A549 (cell line): ENCODE measurements around the gene PACS2. TPM values are rescaled to one million over a fixed set of nuclear protein-coding genes. Genes with fewer than 3 reads are reported as not detected.

ENCODE experiments used
- ATAC-seq, 2 experiments: fragments of 200-7000 bp in 1 of 2; fragments of >200 bp in 1 of 2; cut with Nextera tagmentation in 1 of 2; cut with Tn5 transposase in 1 of 2; 3 replicates each; pipeline versions ENCODE4 v1.8.0 to v1.9.1; 2018 to 2020; ENCODE audit warnings: mild to moderate bottlenecking in 1 of 2, moderate library complexity in 1 of 2
- CTCF ChIA-PET: fragments of 300-600 bp; sonication (Branson Sonifier 250); formaldehyde crosslinking; extraction: SDS; loops from one replicate; lab custom pipeline; 2021; ENCODE audit warnings: antibody characterized with exemption, inconsistent platforms; lab: Yijun Ruan, JAX
- POLR2A ChIA-PET: fragments of 350-600 bp; formaldehyde crosslinking; extraction: SDS; loops from one replicate; lab custom pipeline; 2021; ENCODE audit warnings: antibody characterized with exemption, inconsistent platforms; lab: Yijun Ruan, JAX
- DNase-seq, 2 experiments: peaks; one replicate each; pipeline versions ENCODE4 v3.0.0 to v3.0.0-alpha.2; 2011 to 2016; ENCODE audit warnings: low read depth in 1 of 2, low spot score in 1 of 2
- FAIRE-seq: peaks from 2 replicates; lab custom pipeline; 2011; peaks lifted over from hg19 to GRCh38; lab: Jason Lieb, UNC
- H3K27ac ChIP-seq, 2 experiments: fragments of >200 bp; sonication (Bioruptor Twin); formaldehyde crosslinking; 3 replicates each; pipeline ENCODE4 v1.5.1; 2016 to 2017
- H3K4me1 ChIP-seq: fragments of >200 bp; sonication (Bioruptor Twin); formaldehyde crosslinking; 3 replicates; pipeline ENCODE4 v1.6.1; 2016
- H3K4me2 ChIP-seq: fragments of >200 bp; sonication (Bioruptor Twin); formaldehyde crosslinking; 3 replicates; pipeline ENCODE4 v1.6.1; 2016
- H3K4me3 ChIP-seq: fragments of >200 bp; sonication (Bioruptor Twin); formaldehyde crosslinking; 3 replicates; pipeline ENCODE4 v1.5.1; 2016
- H3K9me3 ChIP-seq: fragments of >200 bp; sonication (Bioruptor Twin); formaldehyde crosslinking; 3 replicates; pipeline ENCODE4 v1.6.1; 2016
- BHLHE40 ChIP-seq: IDR thresholded peaks from 2 replicates; pipeline ENCODE4 v1.6.1; 2012; ENCODE audit warnings: low read depth, low read length, inconsistent platforms
- CBX2 ChIP-seq: fragments of 200-600 bp; sonication (generic); IDR thresholded peaks from 2 replicates; pipeline ENCODE4 v1.6.1; 2016; ENCODE audit warnings: low read depth, mild to moderate bottlenecking, borderline replicate concordance
- CHD2 ChIP-seq: fragments of 150-350 bp; IDR thresholded peaks from 2 replicates; pipeline ENCODE4 v1.6.1; 2014; ENCODE audit warnings: low read length; ENCODE audit not compliant: partially characterized antibody
- EHF ChIP-seq: fragments of 250-450 bp; sonication (Bioruptor Pico); IDR thresholded peaks from 2 replicates; pipeline ENCODE4 v1.5.0; 2020; ENCODE audit warnings: mild to moderate bottlenecking
- ESRRA ChIP-seq: fragments of 150-350 bp; IDR thresholded peaks from 2 replicates; pipeline ENCODE4 v1.6.1; 2014; ENCODE audit warnings: mild to moderate bottlenecking, low read length, borderline replicate concordance
- FOSB ChIP-seq: fragments of 250-450 bp; sonication (Bioruptor Pico); IDR thresholded peaks from 2 replicates; pipeline ENCODE4 v1.5.0; 2020; ENCODE audit warnings: mild to moderate bottlenecking, moderate library complexity
- FOXS1 ChIP-seq: fragments of 250-450 bp; sonication (Bioruptor Pico); IDR thresholded peaks from 2 replicates; pipeline ENCODE4 v1.5.0; 2020; ENCODE audit warnings: mild to moderate bottlenecking, moderate library complexity
- KDM5A ChIP-seq: fragments of 200-600 bp; sonication (generic); IDR thresholded peaks from 2 replicates; pipeline ENCODE4 v1.6.1; 2016; ENCODE audit warnings: antibody characterized with exemption, mild to moderate bottlenecking
- MAFK ChIP-seq: fragments of 450-650 bp; IDR thresholded peaks from 2 replicates; pipeline ENCODE4 v1.6.1; 2014; ENCODE audit not compliant: partially characterized antibody
- MAZ ChIP-seq: fragments of 150-350 bp; IDR thresholded peaks from 2 replicates; pipeline ENCODE4 v1.6.1; 2014; ENCODE audit warnings: antibody characterized with exemption, low read depth, low read length, borderline replicate concordance
- NPAS2 ChIP-seq: fragments of 250-450 bp; sonication (Bioruptor Pico); IDR thresholded peaks from 2 replicates; pipeline ENCODE4 v1.8.0; 2022; ENCODE audit warnings: mild to moderate bottlenecking, moderate library complexity, borderline replicate concordance
- POLR2A ChIP-seq: IDR thresholded peaks from 2 replicates; pipeline ENCODE4 v1.6.1; 2012; ENCODE audit warnings: mild to moderate bottlenecking, low read length
- POLR2AphosphoS2 ChIP-seq: conservative IDR thresholded peaks from 2 replicates; pipeline ENCODE4 v1.6.1; 2012; ENCODE audit warnings: low read length, improper control_type of control experiment, inconsistent platforms
- RAD21 ChIP-seq, 2 experiments: fragments of >200 bp in 1 of 2; sonication (Bioruptor Twin) in 1 of 2; formaldehyde crosslinking in 1 of 2; IDR thresholded peaks in 1 of 2; conservative IDR thresholded peaks in 1 of 2; 2 replicates in 1 of 2; 3 replicates in 1 of 2; pipeline ENCODE4 v1.6.1; 2012 to 2018; ENCODE audit warnings: inconsistent platforms in 1 of 2
- RCOR1 ChIP-seq: fragments of 150-350 bp; IDR thresholded peaks from 2 replicates; pipeline ENCODE4 v1.6.1; 2014; ENCODE audit warnings: antibody characterized with exemption, low read length, low read depth
- RFX5 ChIP-seq: fragments of 450-650 bp; IDR thresholded peaks from 2 replicates; pipeline ENCODE4 v1.7.1; 2014; ENCODE audit warnings: antibody characterized with exemption, mild to moderate bottlenecking, moderate library complexity
- RNF2 ChIP-seq: fragments of 200-600 bp; sonication (generic); IDR thresholded peaks from 2 replicates; pipeline ENCODE4 v1.6.1; 2016; ENCODE audit warnings: low read depth, mild to moderate bottlenecking, antibody characterized with exemption, moderate library complexity, borderline replicate concordance
- SREBF2 ChIP-seq: fragments of 450-650 bp; IDR thresholded peaks from 2 replicates; pipeline ENCODE4 v1.6.1; 2014; ENCODE audit warnings: mild to moderate bottlenecking, moderate library complexity
- TP53 ChIP-seq: fragments of 250-450 bp; sonication (Bioruptor Pico); IDR thresholded peaks from 2 replicates; pipeline ENCODE4 v1.5.0; 2021; ENCODE audit warnings: mild to moderate bottlenecking, moderate library complexity
- ZC3H11A ChIP-seq: fragments of 450-650 bp; IDR thresholded peaks from 2 replicates; pipeline ENCODE4 v1.6.1; 2014; ENCODE audit warnings: antibody characterized with exemption, mild to moderate bottlenecking
- WGBS: methylation state at CpG from one replicate; pipeline ENCODE4 v1.1.6; 2017; ENCODE audit errors: missing lambda C conversion rate; 5-methylcytosine and 5-hydroxymethylcytosine counted together
- polyA plus RNA-seq, 4 experiments: library from polyadenylated mRNA; depleted of rRNA in 3 of 4; stranded (reverse); fragments of >200 nt; fragmentation: RNase III in 1 of 4; extraction: RNeasy Plus Mini Kit Qiagen cat#74134 plus additional on column Dnase treatment in 1 of 4; gene quantifications; 2 replicates in 3 of 4; 3 replicates in 1 of 4; pipeline ENCODE4 v1.2.3, GENCODE V29; 2011 to 2017
- TF ChIP-seq, protein P1 (sequence below): IDR thresholded peaks from 2 replicates; pipeline ENCODE4 v1.6.1; 2012
- TF ChIP-seq, protein P2 (sequence below): fragments of 450-650 bp; IDR thresholded peaks from 2 replicates; pipeline ENCODE4 v1.6.1; 2014; ENCODE audit warnings: antibody characterized with exemption
- TF ChIP-seq, protein P3 (sequence below): fragments of 250-450 bp; sonication (Bioruptor Pico); IDR thresholded peaks from 2 replicates; pipeline ENCODE4 v1.5.0; 2020; ENCODE audit warnings: low read depth, mild to moderate bottlenecking, moderate library complexity
- TF ChIP-seq, protein P4 (sequence below): IDR thresholded peaks from 2 replicates; pipeline ENCODE4 v1.6.1; 2012
- TF ChIP-seq, protein P5 (sequence below): fragments of >200 bp; sonication (Bioruptor Twin); formaldehyde crosslinking; IDR thresholded peaks from 2 replicates; pipeline ENCODE4 v1.6.1; 2016

The PACS2 gene
- polyA plus RNA-seq, 2 of the 4 experiments (the other 2 are of a cell fraction), result 11.9 to 24.5 TPM

DNA sequence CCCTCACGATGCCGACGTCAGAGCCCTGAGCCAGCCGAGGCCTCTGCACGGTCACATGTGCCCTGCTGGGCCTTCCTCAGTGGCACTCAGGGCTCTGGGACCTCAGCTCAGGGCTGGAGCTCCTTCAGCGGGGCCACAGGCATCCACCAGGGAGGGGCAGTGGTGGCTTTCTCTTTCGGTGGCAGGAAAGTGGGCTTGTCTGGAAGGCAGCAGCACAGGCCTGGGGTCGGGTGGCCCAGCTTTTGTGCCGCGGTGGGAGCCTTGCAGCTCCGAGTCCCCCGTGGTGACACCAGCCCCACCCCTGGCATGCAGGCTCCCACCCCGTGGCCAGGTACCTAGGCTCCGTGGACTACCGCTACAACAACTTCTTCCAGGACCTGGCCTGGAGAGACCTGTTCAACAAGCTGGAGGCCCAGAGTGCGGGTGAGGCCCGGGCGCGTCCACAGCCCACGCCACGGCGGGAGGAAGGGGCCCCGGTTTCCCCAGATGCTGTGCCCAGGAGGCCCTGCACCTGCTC lies 69.6 kb downstream of the PACS2 start:
- ChIA-PET POLR2A (no interaction called here), CTCF (interaction anchor here (1.0 to 7.5 kb wide), 3 partner anchors 11 to 181 kb away, joined by 3 to 49 read pairs (median 3); no protein-coding TSS in a partner anchor)
- Histone ChIP-seq H3K4me3 (no peak overlapping the region), H3K4me1 (no peaks in the 10 kb centered on the region), H3K9me3 (no peaks in the 10 kb centered on the region), H3K4me2 (no peak overlapping the region), H3K27ac (no peak overlapping the region)
- TF ChIP-seq, protein P1, sequence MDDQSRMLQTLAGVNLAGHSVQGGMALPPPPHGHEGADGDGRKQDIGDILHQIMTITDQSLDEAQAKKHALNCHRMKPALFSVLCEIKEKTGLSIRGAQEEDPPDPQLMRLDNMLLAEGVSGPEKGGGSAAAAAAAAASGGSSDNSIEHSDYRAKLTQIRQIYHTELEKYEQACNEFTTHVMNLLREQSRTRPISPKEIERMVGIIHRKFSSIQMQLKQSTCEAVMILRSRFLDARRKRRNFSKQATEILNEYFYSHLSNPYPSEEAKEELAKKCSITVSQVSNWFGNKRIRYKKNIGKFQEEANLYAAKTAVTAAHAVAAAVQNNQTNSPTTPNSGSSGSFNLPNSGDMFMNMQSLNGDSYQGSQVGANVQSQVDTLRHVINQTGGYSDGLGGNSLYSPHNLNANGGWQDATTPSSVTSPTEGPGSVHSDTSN, result no peak
- TF ChIP-seq, protein P2, sequence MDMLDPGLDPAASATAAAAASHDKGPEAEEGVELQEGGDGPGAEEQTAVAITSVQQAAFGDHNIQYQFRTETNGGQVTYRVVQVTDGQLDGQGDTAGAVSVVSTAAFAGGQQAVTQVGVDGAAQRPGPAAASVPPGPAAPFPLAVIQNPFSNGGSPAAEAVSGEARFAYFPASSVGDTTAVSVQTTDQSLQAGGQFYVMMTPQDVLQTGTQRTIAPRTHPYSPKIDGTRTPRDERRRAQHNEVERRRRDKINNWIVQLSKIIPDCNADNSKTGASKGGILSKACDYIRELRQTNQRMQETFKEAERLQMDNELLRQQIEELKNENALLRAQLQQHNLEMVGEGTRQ, result no peak
- TF ChIP-seq NPAS2 (CRISPR knock-in tag) (no peak), EHF (CRISPR knock-in tag) (no peak), FOSB (CRISPR knock-in tag) (no peak), ESRRA (no peak), CHD2 (no peak), RNF2 (no peak), MAFK (no peak)
- TF ChIP-seq, protein P3, sequence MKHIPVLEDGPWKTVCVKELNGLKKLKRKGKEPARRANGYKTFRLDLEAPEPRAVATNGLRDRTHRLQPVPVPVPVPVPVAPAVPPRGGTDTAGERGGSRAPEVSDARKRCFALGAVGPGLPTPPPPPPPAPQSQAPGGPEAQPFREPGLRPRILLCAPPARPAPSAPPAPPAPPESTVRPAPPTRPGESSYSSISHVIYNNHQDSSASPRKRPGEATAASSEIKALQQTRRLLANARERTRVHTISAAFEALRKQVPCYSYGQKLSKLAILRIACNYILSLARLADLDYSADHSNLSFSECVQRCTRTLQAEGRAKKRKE (CRISPR knock-in tag), result no peak
- WGBS, result 94% methylated on average over 22 of the region's 23 CpGs
- DNase-seq (no peak), ATAC-seq (no peak), FAIRE-seq (no peak)

DNA sequence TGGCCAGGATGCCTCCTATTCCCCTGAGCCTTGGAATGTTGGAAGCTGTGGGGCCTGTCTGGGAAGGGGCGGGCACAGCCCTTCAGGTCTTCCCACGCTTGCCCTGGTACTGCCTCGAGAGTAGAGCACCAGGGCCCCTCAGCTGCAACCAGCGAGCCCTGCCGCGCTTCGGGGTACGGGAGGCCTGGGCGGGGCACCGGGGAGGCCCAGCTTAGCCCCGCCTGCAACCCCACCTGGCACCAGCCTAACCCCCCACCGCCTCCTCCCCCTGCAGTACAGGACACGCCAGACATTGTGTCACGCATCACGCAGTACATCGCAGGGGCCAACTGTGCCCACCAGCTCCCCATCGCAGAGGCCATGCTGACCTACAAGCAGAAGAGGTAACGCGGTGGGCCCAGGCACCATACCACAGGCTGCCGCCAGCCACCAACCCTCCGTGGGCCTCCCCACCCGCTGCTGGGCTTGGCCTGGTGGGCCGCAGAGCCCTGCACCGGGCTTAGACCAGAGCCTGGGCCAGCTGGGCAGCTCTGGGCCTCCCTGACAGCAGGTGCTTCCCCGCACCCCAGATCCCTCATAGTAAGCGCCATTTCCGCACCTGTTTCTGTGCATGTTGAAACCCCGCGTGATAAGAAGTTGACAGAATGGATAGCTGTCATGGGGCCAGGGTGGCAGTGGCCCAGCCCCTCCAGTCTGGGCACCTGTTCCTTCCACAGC lies 70.2 kb downstream of the PACS2 start:
- DNase-seq, result no peak
- H3K9me3 ChIP-seq, result no peaks in the 10 kb centered on the region
- ChIA-PET POLR2A (no interaction called here), CTCF (interaction anchor here (1.0 to 7.5 kb wide), 2 partner anchors 10 to 15 kb away, joined by 3 to 49 read pairs; no protein-coding TSS in a partner anchor)
- no peaks in the 10 kb centered on the region for H3K4me1 ChIP-seq
- WGBS, result 95% methylated on average over 23 of the region's 29 CpGs
- H3K27ac ChIP-seq, result no peak overlapping the region
- ATAC-seq, result no peak
- TF ChIP-seq MAZ, result no peak
- TF ChIP-seq KDM5A, result no peak
- TF ChIP-seq ZC3H11A, result no peak
- no peak for TF ChIP-seq RAD21 (conservative IDR thresholded peaks at IDR 0.05 in 1 of 2, IDR thresholded peaks at IDR 0.05 in 1 of 2)
- no peak for TF ChIP-seq RCOR1
- TF ChIP-seq RFX5, result no peak
- no peak for TF ChIP-seq POLR2AphosphoS2
- TF ChIP-seq, protein P4, sequence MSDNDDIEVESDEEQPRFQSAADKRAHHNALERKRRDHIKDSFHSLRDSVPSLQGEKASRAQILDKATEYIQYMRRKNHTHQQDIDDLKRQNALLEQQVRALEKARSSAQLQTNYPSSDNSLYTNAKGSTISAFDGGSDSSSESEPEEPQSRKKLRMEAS, result no peak
- TF ChIP-seq MAFK, result no peak
- no peak for TF ChIP-seq SREBF2
- TF ChIP-seq FOXS1 (CRISPR knock-in tag), result no peak
- TF ChIP-seq, protein P5, sequence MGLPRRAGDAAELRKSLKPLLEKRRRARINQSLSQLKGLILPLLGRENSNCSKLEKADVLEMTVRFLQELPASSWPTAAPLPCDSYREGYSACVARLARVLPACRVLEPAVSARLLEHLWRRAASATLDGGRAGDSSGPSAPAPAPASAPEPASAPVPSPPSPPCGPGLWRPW, result no peak
- TF ChIP-seq TP53, result no peak
- no peak for TF ChIP-seq CBX2
- TF ChIP-seq BHLHE40, result no peak
- TF ChIP-seq EHF (CRISPR knock-in tag), result no peak
- TF ChIP-seq POLR2A, result no peak
- no peak for TF ChIP-seq CHD2
- no peak overlapping the region for H3K4me3 ChIP-seq
- no peak for FAIRE-seq
- no peak overlapping the region for H3K4me2 ChIP-seq
